Measurements from ENCODE around the gene OSMR.

Gene OSMR

GRCh38 chr5:38905516-38905915, 59.7 kb downstream of the OSMR start:
- TF ChIP-seq GATA1 (IDR thresholded peaks at IDR 0.05; ENCODE audit: low read depth, low read length), result no peak
- no peak for TF ChIP-seq POLR2A (IDR thresholded peaks at IDR 0.05; ENCODE audit: low read length)
- no peak for DNase-seq

- TF ChIP-seq POLR2A (IDR thresholded peaks at IDR 0.05; ENCODE audit: low read length), result no peak
- no peak for TF ChIP-seq GATA1 (IDR thresholded peaks at IDR 0.05; ENCODE audit: low read depth, low read length)
- no peak for DNase-seq
Observed at GRCh38 chr5:38906503-38906902, 60.7 kb downstream of the OSMR start.

- no peak for DNase-seq
- TF ChIP-seq GATA1 (IDR thresholded peaks at IDR 0.05; ENCODE audit: low read depth, low read length) (no peak), POLR2A (IDR thresholded peaks at IDR 0.05; ENCODE audit: low read length) (no peak)
Observed at GRCh38 chr5:38911933-38912332, 66.1 kb downstream of the OSMR start.

GRCh38 chr5:38913714-38914113, 67.9 kb downstream of the OSMR start:
- DNase-seq, result no peak
- TF ChIP-seq POLR2A (IDR thresholded peaks at IDR 0.05; ENCODE audit: low read length) (no peak), GATA1 (IDR thresholded peaks at IDR 0.05; ENCODE audit: low read depth, low read length) (no peak)

GRCh38 chr5:38916802-38917201, 71.0 kb downstream of the OSMR start:
- TF ChIP-seq GATA1 (IDR thresholded peaks at IDR 0.05; ENCODE audit: low read depth, low read length) (no peak), POLR2A (IDR thresholded peaks at IDR 0.05; ENCODE audit: low read length) (no peak)
- DNase-seq, result no peak

GRCh38 chr5:38921174-38921573, 75.4 kb downstream of the OSMR start:
- TF ChIP-seq POLR2A (IDR thresholded peaks at IDR 0.05; ENCODE audit: low read length) (no peak), GATA1 (IDR thresholded peaks at IDR 0.05; ENCODE audit: low read depth, low read length) (no peak)
- DNase-seq, result peak in 1 of 2 experiments; percentile 2

- peak; percentile 34 to 61 for DNase-seq
- TF ChIP-seq GATA1 (IDR thresholded peaks at IDR 0.05; ENCODE audit: low read depth, low read length), result no peak
- no peak for TF ChIP-seq POLR2A (IDR thresholded peaks at IDR 0.05; ENCODE audit: low read length)
Observed at GRCh38 chr5:38922199-38922598, 76.4 kb downstream of the OSMR start.

- DNase-seq, result no peak
- no peak for TF ChIP-seq GATA1 (IDR thresholded peaks at IDR 0.05; ENCODE audit: low read depth, low read length)
- no peak for TF ChIP-seq POLR2A (IDR thresholded peaks at IDR 0.05; ENCODE audit: low read length)
Observed at GRCh38 chr5:38923661-38924451, 78.0 kb downstream of the OSMR start.

- DNase-seq, result no peak
- no peak for TF ChIP-seq POLR2A (IDR thresholded peaks at IDR 0.05; ENCODE audit: low read length)
- no peak for TF ChIP-seq GATA1 (IDR thresholded peaks at IDR 0.05; ENCODE audit: low read depth, low read length)
Observed at GRCh38 chr5:38925154-38925925, 79.5 kb downstream of the OSMR start.

- no peak for DNase-seq
- TF ChIP-seq GATA1 (IDR thresholded peaks at IDR 0.05; ENCODE audit: low read depth, low read length) (no peak), POLR2A (IDR thresholded peaks at IDR 0.05; ENCODE audit: low read length) (no peak)
Observed at GRCh38 chr5:38926121-38926520, 80.3 kb downstream of the OSMR start.

- no peak for DNase-seq
- no peak for TF ChIP-seq GATA1 (IDR thresholded peaks at IDR 0.05; ENCODE audit: low read depth, low read length)
- no peak for TF ChIP-seq POLR2A (IDR thresholded peaks at IDR 0.05; ENCODE audit: low read length)
Observed at GRCh38 chr5:38927470-38927869, 81.7 kb downstream of the OSMR start.

GRCh38 chr5:38929838-38930237, 84.0 kb downstream of the OSMR start:
- DNase-seq, result no peak
- TF ChIP-seq GATA1 (IDR thresholded peaks at IDR 0.05; ENCODE audit: low read depth, low read length) (no peak), POLR2A (IDR thresholded peaks at IDR 0.05; ENCODE audit: low read length) (no peak)

GRCh38 chr5:38931731-38932130, 85.9 kb downstream of the OSMR start:
- no peak for DNase-seq
- no peak for TF ChIP-seq GATA1 (IDR thresholded peaks at IDR 0.05; ENCODE audit: low read depth, low read length)
- TF ChIP-seq POLR2A (IDR thresholded peaks at IDR 0.05; ENCODE audit: low read length), result no peak

- DNase-seq, result peak in 1 of 2 experiments; percentile 4
- TF ChIP-seq GATA1 (IDR thresholded peaks at IDR 0.05; ENCODE audit: low read depth, low read length) (no peak), POLR2A (IDR thresholded peaks at IDR 0.05; ENCODE audit: low read length) (no peak)
Observed at GRCh38 chr5:38932854-38933408, 87.1 kb downstream of the OSMR start.

Measured in erythroblast (primary cell).